Measurements from ENCODE around the gene SLCO4A1. TPM values are rescaled to one million over a fixed set of nuclear protein-coding genes. Genes with fewer than 3 reads are reported as not detected.

Gene SLCO4A1
- total and polyA plus RNA-seq, 9 of the 15 experiments (the other 6 are each of a cell fraction or from before 2014, with no cell fraction given), result 1.6 to 21.9 (median 12.8) TPM

GRCh38 chr20:62634330-62634967 is 7.9 kb upstream of the SLCO4A1 start (continued):
- TF ChIP-seq ATF4 (CRISPR knock-in tag; IDR thresholded peaks at IDR 0.05) (no peak), ZNF24 (IDR thresholded peaks at IDR 0.05) (no peak)

GRCh38 chr20:62635232-62635631 is 7.1 kb upstream of the SLCO4A1 start:
- intact Hi-C loops (cut with micrococcal nuclease) (no loop called here), in situ Hi-C loops (cut with MboI) (no loop called here)
- Histone ChIP-seq H3K9ac (ENCODE audit: insufficient read depth in 1 of 2, low read depth in 2 of 2, low read length in 2 of 2) (no peak overlapping the region), H3K79me2 (ENCODE audit: control insufficient read depth, insufficient read depth, low read length) (no peaks in the 10 kb centered on the region), H3K4me2 (ENCODE audit: insufficient read depth, low read length) (no peak overlapping the region), H4K20me1 (replicated peaks; ENCODE audit: control insufficient read depth, insufficient read depth, low read length) (0 out of 2 replicates have a peak, but pooled peaks cover 4% of the 10 kb centered on the region), H3K9me3 (replicated peaks; ENCODE audit: control insufficient read depth, insufficient read depth, low read depth, low read length) (no peaks in the 10 kb centered on the region), H3K9me1 (ENCODE audit: control insufficient read depth, insufficient read depth, low read length) (no peaks in the 10 kb centered on the region), H3K27me3 (ENCODE audit: control insufficient read depth in 2 of 2, insufficient read depth in 2 of 2, low read length in 2 of 2) (peaks cover 35 to 65% of the 10 kb centered on the region in 2 experiments), H3K27ac (ENCODE audit: extremely low read depth, low read depth, low read length) (no peak overlapping the region), H3K36me3 (ENCODE audit: control insufficient read depth, insufficient read depth, low read length) (no peaks in the 10 kb centered on the region), H3K4me1 (replicated peaks in 1 of 2; ENCODE audit: control insufficient read depth in 2 of 2, insufficient read depth in 2 of 2, low read length in 2 of 2) (peaks cover 0 to 40% of the 10 kb centered on the region in 2 experiments; a peak in 3 of 5 replicates), H3K4me3 (no peak overlapping the region), H2AFZ (ENCODE audit: low read depth, low read length) (no peak overlapping the region)
- TF ChIP-seq RFX1 (IDR thresholded peaks at IDR 0.05) (no peak), NEUROD1 (IDR thresholded peaks at IDR 0.05; ENCODE audit: borderline replicate concordance, low read depth, low read length, partially characterized antibody) (no peak), FOXM1 (IDR thresholded peaks at IDR 0.05; ENCODE audit: low read depth) (no peak), FOXM1 (CRISPR knock-in tag; IDR thresholded peaks at IDR 0.05; ENCODE audit: low read depth) (no peak), ZNF75A (CRISPR knock-in tag; IDR thresholded peaks at IDR 0.05) (no peak), CBFA2T2 (conservative IDR thresholded peaks at IDR 0.05) (no peak), SRSF3 (IDR thresholded peaks at IDR 0.05; ENCODE audit: insufficient read depth, low read length) (no peak), U2AF2 (optimal IDR thresholded peaks at IDR 0.05; ENCODE audit: low read depth, low read length) (no peak), CHCHD3 (CRISPR knock-in tag; IDR thresholded peaks at IDR 0.05) (no peak), MEF2D (tag; conservative IDR thresholded peaks at IDR 0.05; ENCODE audit: low read depth) (no peak), ATF4 (CRISPR knock-in tag; IDR thresholded peaks at IDR 0.05) (no peak)
- CTCF ChIA-PET (ENCODE audit: low intra/inter-chr PET ratio), result no interaction called here
- FAIRE-seq, result no peak
- POLR2A ChIA-PET, result no interaction called here
- no peak for ATAC-seq
- no TSS peak for BruUV-seq (replicated peaks)
- WGBS (ENCODE audit: insufficient coverage, low coverage, missing lambda C conversion rate), result 39% methylated on average over 15 of the region's 15 CpGs
- no peak for DNase-seq (ENCODE audit: extremely low read depth in 1 of 4, low spot score in 3 of 4)

Data from K562 (cell line).